ENCODE results near the gene CORO1A.
A peak's percentile ranks its signal among the peaks of the same experiment; 100 is the strongest.

CORO1A gene

GRCh38 chr16:30185683-30186421 lies 2.5 kb downstream of the CORO1A start:
- H3K36me3 ChIP-seq (ENCODE audit: insufficient read depth, low read length): peaks cover 40% of the 10 kb centered on the region
- no peaks in the 10 kb centered on the region for H4K20me1 ChIP-seq (ENCODE audit: insufficient read depth, low read length)
- peak overlapping the region; percentile 87 for H3K4me3 ChIP-seq (ENCODE audit: low read depth, low read length, poor library complexity, severe bottlenecking)
- H2AFZ ChIP-seq (ENCODE audit: low read length): no peak overlapping the region
- H3K9me3 ChIP-seq (ENCODE audit: low read length): no peaks in the 10 kb centered on the region
- H3K27ac ChIP-seq (ENCODE audit: low read depth, low read length, poor library complexity, severe bottlenecking): peak overlapping the region; percentile 98
- H3K4me2 ChIP-seq (ENCODE audit: low read length): peak overlapping the region; percentile 80
- H3K4me1 ChIP-seq (ENCODE audit: insufficient read depth, low read length, severe bottlenecking): peaks cover 37% of the 10 kb centered on the region
- H3F3A ChIP-seq (ENCODE audit: insufficient read depth, low read length): no peaks in the 10 kb centered on the region
- no peaks in the 10 kb centered on the region for H3K9me2 ChIP-seq (ENCODE audit: low read depth, low read length)
- TF ChIP-seq, protein P1, sequence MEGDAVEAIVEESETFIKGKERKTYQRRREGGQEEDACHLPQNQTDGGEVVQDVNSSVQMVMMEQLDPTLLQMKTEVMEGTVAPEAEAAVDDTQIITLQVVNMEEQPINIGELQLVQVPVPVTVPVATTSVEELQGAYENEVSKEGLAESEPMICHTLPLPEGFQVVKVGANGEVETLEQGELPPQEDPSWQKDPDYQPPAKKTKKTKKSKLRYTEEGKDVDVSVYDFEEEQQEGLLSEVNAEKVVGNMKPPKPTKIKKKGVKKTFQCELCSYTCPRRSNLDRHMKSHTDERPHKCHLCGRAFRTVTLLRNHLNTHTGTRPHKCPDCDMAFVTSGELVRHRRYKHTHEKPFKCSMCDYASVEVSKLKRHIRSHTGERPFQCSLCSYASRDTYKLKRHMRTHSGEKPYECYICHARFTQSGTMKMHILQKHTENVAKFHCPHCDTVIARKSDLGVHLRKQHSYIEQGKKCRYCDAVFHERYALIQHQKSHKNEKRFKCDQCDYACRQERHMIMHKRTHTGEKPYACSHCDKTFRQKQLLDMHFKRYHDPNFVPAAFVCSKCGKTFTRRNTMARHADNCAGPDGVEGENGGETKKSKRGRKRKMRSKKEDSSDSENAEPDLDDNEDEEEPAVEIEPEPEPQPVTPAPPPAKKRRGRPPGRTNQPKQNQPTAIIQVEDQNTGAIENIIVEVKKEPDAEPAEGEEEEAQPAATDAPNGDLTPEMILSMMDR (IDR thresholded peaks at IDR 0.05; ENCODE audit: low read length): no peak
- TF ChIP-seq EZH2 (IDR thresholded peaks at IDR 0.05; ENCODE audit: borderline replicate concordance, low read length): no peak
- peak overlapping the region; percentile 97 for H3K9ac ChIP-seq (ENCODE audit: low read length)
- H3K27me3 ChIP-seq (ENCODE audit: insufficient read depth, low read length): no peaks in the 10 kb centered on the region
- H3K79me2 ChIP-seq (ENCODE audit: insufficient read depth, low read length): no peaks in the 10 kb centered on the region

DNA sequence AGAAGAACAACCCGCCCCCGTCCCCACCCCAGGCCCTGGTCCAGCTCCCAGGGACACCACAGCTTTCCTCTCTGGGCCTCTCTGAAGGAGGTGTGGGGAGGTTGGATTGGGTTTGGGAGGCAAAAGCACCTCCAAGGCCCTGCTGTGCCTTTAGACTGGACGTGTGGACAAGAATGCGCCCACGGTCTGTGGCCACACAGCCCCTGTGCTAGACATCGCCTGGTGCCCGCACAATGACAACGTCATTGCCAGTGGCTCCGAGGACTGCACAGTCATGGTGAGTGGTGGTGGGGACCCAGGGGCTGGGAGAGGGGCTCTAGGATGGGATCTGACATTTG lies 3.0 kb downstream of the CORO1A start:
- H3K27me3 ChIP-seq (ENCODE audit: insufficient read depth, low read length): no peaks in the 10 kb centered on the region
- H3K27ac ChIP-seq (ENCODE audit: low read depth, low read length, poor library complexity, severe bottlenecking): peak overlapping the region; percentile 98
- TF ChIP-seq EZH2 (IDR thresholded peaks at IDR 0.05; ENCODE audit: borderline replicate concordance, low read length): no peak
- TF ChIP-seq, protein P1 (IDR thresholded peaks at IDR 0.05; ENCODE audit: low read length): no peak
- peaks cover 37% of the 10 kb centered on the region for H3K4me1 ChIP-seq (ENCODE audit: insufficient read depth, low read length, severe bottlenecking)
- H3K9ac ChIP-seq (ENCODE audit: low read length): peak overlapping the region; percentile 97
- H3F3A ChIP-seq (ENCODE audit: insufficient read depth, low read length): no peaks in the 10 kb centered on the region
- no peaks in the 10 kb centered on the region for H3K9me3 ChIP-seq (ENCODE audit: low read length)
- H3K4me2 ChIP-seq (ENCODE audit: low read length): peak overlapping the region; percentile 80
- peaks cover 40% of the 10 kb centered on the region for H3K36me3 ChIP-seq (ENCODE audit: insufficient read depth, low read length)
- H3K9me2 ChIP-seq (ENCODE audit: low read depth, low read length): no peaks in the 10 kb centered on the region
- no peaks in the 10 kb centered on the region for H3K79me2 ChIP-seq (ENCODE audit: insufficient read depth, low read length)
- H4K20me1 ChIP-seq (ENCODE audit: insufficient read depth, low read length): no peaks in the 10 kb centered on the region
- peak overlapping the region; percentile 87 for H3K4me3 ChIP-seq (ENCODE audit: low read depth, low read length, poor library complexity, severe bottlenecking)
- H2AFZ ChIP-seq (ENCODE audit: low read length): no peak overlapping the region

- H4K20me1 ChIP-seq (ENCODE audit: insufficient read depth, low read length): no peaks in the 10 kb centered on the region
- H3F3A ChIP-seq (ENCODE audit: insufficient read depth, low read length): no peaks in the 10 kb centered on the region
- H3K4me1 ChIP-seq (ENCODE audit: insufficient read depth, low read length, severe bottlenecking): peaks cover 37% of the 10 kb centered on the region
- no peaks in the 10 kb centered on the region for H3K9me2 ChIP-seq (ENCODE audit: low read depth, low read length)
- H3K9ac ChIP-seq (ENCODE audit: low read length): peak overlapping the region; percentile 97
- H3K4me2 ChIP-seq (ENCODE audit: low read length): peak overlapping the region; percentile 80
- no peaks in the 10 kb centered on the region for H3K79me2 ChIP-seq (ENCODE audit: insufficient read depth, low read length)
- H3K27ac ChIP-seq (ENCODE audit: low read depth, low read length, poor library complexity, severe bottlenecking): peak overlapping the region; percentile 98
- TF ChIP-seq, protein P1 (IDR thresholded peaks at IDR 0.05; ENCODE audit: low read length): peak; percentile 97
- TF ChIP-seq EZH2 (IDR thresholded peaks at IDR 0.05; ENCODE audit: borderline replicate concordance, low read length): no peak
- no peaks in the 10 kb centered on the region for H3K27me3 ChIP-seq (ENCODE audit: insufficient read depth, low read length)
- peaks cover 40% of the 10 kb centered on the region for H3K36me3 ChIP-seq (ENCODE audit: insufficient read depth, low read length)
- no peaks in the 10 kb centered on the region for H3K9me3 ChIP-seq (ENCODE audit: low read length)
- no peak overlapping the region for H2AFZ ChIP-seq (ENCODE audit: low read length)
- H3K4me3 ChIP-seq (ENCODE audit: low read depth, low read length, poor library complexity, severe bottlenecking): peak overlapping the region; percentile 87
Measured at GRCh38 chr16:30186782-30187555, 3.6 kb downstream of the CORO1A start.
